Right atrium auricular region (tissue), 2 donors: ENCODE data around the gene GPR35. TPM values are rescaled to one million over a fixed set of nuclear protein-coding genes. Genes with fewer than 3 reads are reported as not detected.
A peak's percentile ranks its signal among the peaks of the same experiment; 100 is the strongest.

Experiments used
- DNase-seq: peaks from one replicate; pipeline ENCODE4 v3.0.0-alpha.2; 2019; ENCODE audit warnings: low spot score
- H3K27ac ChIP-seq, 2 donors: fragments of 200-600 bp; sonication (generic); 1 replicate in 1 of 2; 2 replicates in 1 of 2; pipeline ENCODE4 v1.5.1; 2016 to 2019
- H3K27me3 ChIP-seq, 2 donors: fragments of 200-600 bp; sonication (generic); one replicate each; pipeline versions ENCODE4 v1.5.1 to v1.6.0; 2017 to 2019
- H3K36me3 ChIP-seq: fragments of 200-600 bp; sonication (generic); one replicate; pipeline ENCODE4 v1.5.1; 2016
- H3K4me1 ChIP-seq, 2 donors: fragments of 200-600 bp; sonication (generic); one replicate each; pipeline versions ENCODE4 v1.5.1 to v1.6.0; 2017 to 2019
- H3K4me3 ChIP-seq, 2 donors: fragments of 200-600 bp; sonication (generic); 1 replicate in 1 of 2; 2 replicates in 1 of 2; pipeline ENCODE4 v1.5.1; 2017 to 2019; ENCODE audit warnings: mild to moderate bottlenecking in 1 of 2, moderate library complexity in 1 of 2
- H3K9me3 ChIP-seq, 2 donors: fragments of 200-600 bp; sonication (generic); one replicate each; pipeline ENCODE4 v1.5.1; 2019
- CTCF ChIP-seq, 2 donors: fragments of 200-600 bp; sonication (generic); IDR thresholded peaks; one replicate each; pipeline ENCODE4 v1.5.1; 2019; ENCODE audit warnings: antibody characterized with exemption in 2 of 2
- total RNA-seq, 2 donors: library from RNA; depleted of rRNA; stranded (reverse); fragments of >200 nt; gene quantifications; one replicate each; pipeline ENCODE4 v1.1.0, GENCODE V29; 2016

Gene GPR35
- total RNA-seq, 2 donors from 2014 or later: 0.56 to 0.86 TPM

DNA sequence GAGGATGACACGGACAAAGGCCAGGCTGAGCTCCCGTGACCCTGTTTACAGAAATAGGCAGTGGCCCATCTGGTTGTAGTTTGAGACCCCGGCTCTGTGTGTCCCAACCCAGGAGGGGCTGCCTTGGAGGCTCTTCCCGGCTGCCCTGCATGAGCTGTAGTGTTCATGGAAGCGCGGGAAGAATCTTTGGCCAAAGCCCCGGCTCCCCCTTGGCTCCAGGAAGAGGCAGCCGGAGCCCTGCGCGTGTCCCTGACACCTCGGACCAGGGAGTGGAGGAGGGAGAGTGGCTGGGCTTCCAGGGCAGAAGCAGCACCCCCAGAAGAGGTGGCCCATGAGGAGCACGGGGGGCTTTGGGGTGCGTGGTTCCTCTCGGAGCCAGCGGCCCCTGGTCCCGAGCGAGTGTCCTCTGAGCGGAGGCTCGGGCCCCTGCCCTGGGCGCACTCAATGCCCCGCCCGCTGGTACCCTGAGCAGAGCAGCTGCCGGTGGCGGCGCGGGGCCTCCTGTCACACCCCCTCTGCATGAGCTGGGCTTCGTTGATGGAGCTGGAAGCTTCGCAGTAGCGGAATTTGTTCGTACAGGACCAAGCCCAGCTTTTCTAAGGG is 21.7 kb downstream of the GPR35 start:
- no peak overlapping the region for H3K4me3 ChIP-seq
- H3K27me3 ChIP-seq: no peaks in the 10 kb centered on the region
- peak; percentile 30 for DNase-seq
- no peak overlapping the region for H3K27ac ChIP-seq
- H3K36me3 ChIP-seq: no peaks in the 10 kb centered on the region
- TF ChIP-seq CTCF (IDR thresholded peaks at IDR 0.05): no peak
- no peaks in the 10 kb centered on the region for H3K9me3 ChIP-seq
- no peaks in the 10 kb centered on the region for H3K4me1 ChIP-seq

GRCh38 chr2:240647503-240648154 is 22.3 kb downstream of the GPR35 start:
- no peak overlapping the region for H3K27ac ChIP-seq
- TF ChIP-seq CTCF (IDR thresholded peaks at IDR 0.05): no peak
- no peaks in the 10 kb centered on the region for H3K4me1 ChIP-seq
- peak; percentile 36 for DNase-seq
- no peak overlapping the region for H3K4me3 ChIP-seq
- H3K36me3 ChIP-seq: no peaks in the 10 kb centered on the region
- H3K9me3 ChIP-seq: no peaks in the 10 kb centered on the region
- H3K27me3 ChIP-seq: no peaks in the 10 kb centered on the region

GRCh38 chr2:240648155-240648649 is 22.9 kb downstream of the GPR35 start:
- no peak overlapping the region for H3K4me3 ChIP-seq
- H3K9me3 ChIP-seq: no peaks in the 10 kb centered on the region
- no peaks in the 10 kb centered on the region for H3K27me3 ChIP-seq
- no peak overlapping the region for H3K27ac ChIP-seq
- TF ChIP-seq CTCF (IDR thresholded peaks at IDR 0.05): no peak
- H3K4me1 ChIP-seq: no peaks in the 10 kb centered on the region
- H3K36me3 ChIP-seq: no peaks in the 10 kb centered on the region
- peak; percentile 40 for DNase-seq

GRCh38 chr2:240648650-240649275 is 23.5 kb downstream of the GPR35 start:
- Histone ChIP-seq H3K36me3 (no peaks in the 10 kb centered on the region), H3K4me1 (no peaks in the 10 kb centered on the region), H3K27me3 (no peaks in the 10 kb centered on the region), H3K27ac (no peak overlapping the region), H3K9me3 (no peaks in the 10 kb centered on the region), H3K4me3 (no peak overlapping the region)
- DNase-seq: peak; percentile 47
- no peak for TF ChIP-seq CTCF (IDR thresholded peaks at IDR 0.05)

- TF ChIP-seq CTCF (IDR thresholded peaks at IDR 0.05): no peak
- H3K9me3 ChIP-seq: no peaks in the 10 kb centered on the region
- no peaks in the 10 kb centered on the region for H3K36me3 ChIP-seq
- H3K4me3 ChIP-seq: no peak overlapping the region
- no peak overlapping the region for H3K27ac ChIP-seq
- no peaks in the 10 kb centered on the region for H3K27me3 ChIP-seq
- H3K4me1 ChIP-seq: no peaks in the 10 kb centered on the region
- no peak for DNase-seq
Measured at GRCh38 chr2:240649331-240649730, 24.1 kb downstream of the GPR35 start.
